SU-DHL-6 (cell line): ENCODE results near the gene VEGFA.

Experiments used
- CTCF ChIP-seq: fragments of 200-600 bp; sonication (generic); IDR thresholded peaks from one replicate; pipeline ENCODE4 v1.5.1; 2017; ENCODE audit warnings: antibody characterized with exemption, mild to moderate bottlenecking, low read length, moderate library complexity; ENCODE audit not compliant: insufficient read depth, poor library complexity, severe bottlenecking
- EZH2phosphoT487 ChIP-seq: fragments of 200-600 bp; sonication (generic), shearing (Covaris generic); conservative IDR thresholded peaks from 2 replicates; pipeline ENCODE4 v1.6.1; 2018; ENCODE audit warnings: mild to moderate bottlenecking, antibody characterized with exemption, low read length, moderate library complexity, mixed read lengths

- no peak for TF ChIP-seq CTCF
- no peak for TF ChIP-seq EZH2phosphoT487
These were observed 10.7 kb upstream of the VEGFA start for GRCh38 chr6:43759136-43759906.
